Body of pancreas (tissue), 4 donors: ENCODE measurements around the gene RLBP1. TPM values are rescaled to one million over a fixed set of nuclear protein-coding genes. Genes with fewer than 3 reads are reported as not detected.

Experiments used
- ATAC-seq: fragments of 150-250 bp; one replicate; pipeline ENCODE4 v1.9.1; 2016
- DNase-seq, 4 donors: peaks; one replicate each; pipeline ENCODE4 v3.0.0-alpha.2; 2019
- H3K27ac ChIP-seq, 4 donors: fragments of 200-600 bp; sonication (generic); 1 replicate in 3 of 4; 2 replicates in 1 of 4; pipeline versions ENCODE4 v1.5.1 to v1.6.1; 2016 to 2019; ENCODE audit warnings: mild to moderate bottlenecking in 1 of 4, mixed read lengths in 1 of 4, moderate library complexity in 1 of 4
- H3K27me3 ChIP-seq, 2 donors: fragments of 200-600 bp; sonication (generic); one replicate each; pipeline ENCODE4 v1.6.0; 2016; ENCODE audit warnings: mild to moderate bottlenecking in 1 of 2
- H3K36me3 ChIP-seq, 2 donors: fragments of 200-600 bp; sonication (generic); replicated peaks in 1 of 2; 2 replicates each; pipeline ENCODE4 v1.5.1; 2016; ENCODE audit warnings: low read depth in 2 of 2; ENCODE audit not compliant: insufficient read depth in 1 of 2
- H3K4me1 ChIP-seq: fragments of 200-600 bp; sonication (generic); one replicate; pipeline ENCODE4 v1.6.0; 2016
- H3K4me3 ChIP-seq, 2 donors: fragments of 200-600 bp; sonication (generic); 1 replicate in 1 of 2; 2 replicates in 1 of 2; pipeline ENCODE4 v1.5.1; 2016 to 2019
- H3K9me3 ChIP-seq, 3 donors: fragments of 200-600 bp; sonication (generic); 1 replicate in 2 of 3; 2 replicates in 1 of 3; pipeline ENCODE4 v1.5.1; 2016
- CTCF ChIP-seq, 7 experiments: fragments of 450-650 bp in 4 of 7; fragments of 200-600 bp in 3 of 7; sonication (generic) in 3 of 7; IDR thresholded peaks; one replicate each; pipeline ENCODE4 v1.5.1; 2016 to 2019; ENCODE audit warnings: antibody characterized with exemption in 7 of 7
- POLR2A ChIP-seq, 3 donors: fragments of 450-650 bp; IDR thresholded peaks; one replicate each; pipeline ENCODE4 v1.6.1; 2016; ENCODE audit warnings: antibody characterized with exemption in 3 of 3, mild to moderate bottlenecking in 2 of 3
- WGBS, 2 donors: methylation state at CpG; one replicate each; pipeline ENCODE4 v1.1.5; 2017; 5-methylcytosine and 5-hydroxymethylcytosine counted together
- intact Hi-C: fragments of 100-400 bp; cut with DNase I; formaldehyde crosslinking; loops from one replicate; pipeline ENCODE4 v1.15.1; 2023
- total RNA-seq, 2 donors: library from RNA; depleted of rRNA; stranded (reverse); fragments of >200 nt; gene quantifications; one replicate each; pipeline ENCODE4 v1.1.0, GENCODE V29; 2016

RLBP1 gene
- total RNA-seq, 2 donors from 2014 or later, result not detected

GRCh38 chr15:89192766-89193165, 28.6 kb downstream of the RLBP1 start:
- Histone ChIP-seq H3K9me3 (no peaks in the 10 kb centered on the region), H3K4me1 (peaks cover 18% of the 10 kb centered on the region), H3K36me3 (peaks cover 10 to 48% of the 10 kb centered on the region in 2 donors), H3K4me3 (no peak overlapping the region), H3K27me3 (no peaks in the 10 kb centered on the region), H3K27ac (no peak overlapping the region)
- no peak for ATAC-seq
- WGBS, 2 donors, result 92 to 93% methylated on average over 3 of the region's 3 CpGs
- DNase-seq, result no peak
- TF ChIP-seq CTCF (IDR thresholded peaks at IDR 0.05) (no peak), POLR2A (IDR thresholded peaks at IDR 0.05) (no peak)
- intact Hi-C loops, result no loop called here

GRCh38 chr15:89192136-89192535, 29.2 kb downstream of the RLBP1 start:
- WGBS, 2 donors, result 57% methylated on average over 2 of the region's 2 CpGs
- Histone ChIP-seq H3K4me3 (no peak overlapping the region), H3K4me1 (peaks cover 12% of the 10 kb centered on the region), H3K27ac (no peak overlapping the region), H3K27me3 (no peaks in the 10 kb centered on the region), H3K36me3 (peaks cover 10 to 48% of the 10 kb centered on the region in 2 donors), H3K9me3 (no peaks in the 10 kb centered on the region)
- no peak for DNase-seq
- intact Hi-C loops, result no loop called here
- ATAC-seq, result no peak
- TF ChIP-seq POLR2A (IDR thresholded peaks at IDR 0.05), result no peak
- TF ChIP-seq CTCF (IDR thresholded peaks at IDR 0.05), result no peak

DNA sequence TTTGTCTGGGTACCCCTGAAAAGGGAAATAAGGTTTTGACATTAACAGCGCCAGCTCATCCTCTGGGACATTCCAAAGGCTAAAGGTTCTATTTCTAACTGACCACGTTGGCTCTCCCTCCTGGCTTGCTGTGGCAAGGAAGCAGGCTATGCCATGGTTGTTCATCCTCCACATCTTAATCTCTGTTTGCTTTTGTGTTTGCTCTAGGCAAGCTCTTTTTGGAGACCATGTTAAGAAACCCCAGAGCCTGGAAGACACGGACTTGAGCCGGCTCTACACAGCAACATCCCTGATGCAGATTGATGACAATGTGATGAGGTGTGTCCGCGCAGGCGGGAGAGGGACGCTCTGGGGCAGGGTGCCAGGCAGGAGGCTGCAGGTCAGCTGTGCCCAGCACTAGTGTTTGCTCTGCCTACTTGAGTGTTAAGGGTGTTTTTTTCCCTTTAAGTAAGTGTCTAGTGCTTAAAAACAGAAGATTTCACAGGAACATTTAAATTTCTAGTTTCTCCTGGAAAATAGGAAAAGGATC, 33.3 kb downstream of the RLBP1 start:
- Histone ChIP-seq H3K4me1 (peaks cover 15% of the 10 kb centered on the region), H3K27me3 (no peaks in the 10 kb centered on the region), H3K36me3 (peaks cover 7 to 41% of the 10 kb centered on the region in 2 donors), H3K9me3 (no peaks in the 10 kb centered on the region), H3K4me3 (no peak overlapping the region), H3K27ac (no peak overlapping the region)
- WGBS, 2 donors, result 84 to 87% methylated on average over 8 of the region's 8 CpGs
- DNase-seq (peak in 1 of 4 donors; percentile 47), ATAC-seq (no peak)
- intact Hi-C loops, result no loop called here
- TF ChIP-seq POLR2A (IDR thresholded peaks at IDR 0.05), result no peak
- TF ChIP-seq CTCF (IDR thresholded peaks at IDR 0.05), result no peak

DNA sequence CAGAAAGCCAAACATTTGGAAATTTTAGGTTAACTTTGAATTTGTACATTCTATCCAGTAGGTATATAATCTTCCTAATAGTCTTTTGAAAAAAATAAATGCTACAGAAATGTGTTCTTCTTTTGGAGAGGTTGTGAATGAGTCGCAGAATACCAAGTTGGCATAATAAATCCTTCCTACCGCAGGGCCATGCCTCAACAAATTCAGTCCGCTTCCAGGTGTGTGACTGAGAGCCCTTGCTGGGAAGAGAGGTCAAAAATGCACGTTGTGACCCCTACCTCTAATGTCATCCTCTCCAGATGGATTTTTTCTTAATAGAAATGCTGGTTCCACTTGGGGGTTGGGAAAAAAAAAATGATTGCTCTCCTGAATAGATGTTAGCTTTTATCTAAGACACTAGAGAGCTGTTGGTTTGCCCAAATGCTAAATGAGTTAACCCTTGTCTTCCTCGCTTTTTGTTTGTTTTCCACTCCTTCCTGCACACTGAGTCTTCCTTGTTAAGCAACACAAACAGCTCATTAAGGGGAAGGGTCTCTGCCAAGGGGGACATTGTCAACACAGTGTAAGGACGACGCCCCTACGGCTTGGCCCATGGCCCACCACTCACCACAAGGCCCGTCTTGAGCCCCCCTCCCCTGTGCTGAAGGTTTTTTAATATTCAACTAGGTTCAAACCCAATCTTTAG, 33.9 kb downstream of the RLBP1 start:
- intact Hi-C loops, result no loop called here
- H3K27ac ChIP-seq, result no peak overlapping the region
- no peaks in the 10 kb centered on the region for H3K9me3 ChIP-seq
- 78 to 88% methylated on average over 9 of the region's 9 CpGs for WGBS, 2 donors
- ATAC-seq, result no peak
- TF ChIP-seq CTCF (IDR thresholded peaks at IDR 0.05) (no peak), POLR2A (IDR thresholded peaks at IDR 0.05) (no peak)
- peaks cover 7 to 35% of the 10 kb centered on the region in 2 donors for H3K36me3 ChIP-seq
- H3K27me3 ChIP-seq, result no peaks in the 10 kb centered on the region
- H3K4me1 ChIP-seq, result peaks cover 15% of the 10 kb centered on the region
- no peak overlapping the region for H3K4me3 ChIP-seq
- no peak for DNase-seq

GRCh38 chr15:89186803-89187202, 34.6 kb downstream of the RLBP1 start:
- peaks cover 15% of the 10 kb centered on the region for H3K4me1 ChIP-seq
- H3K4me3 ChIP-seq, result no peak overlapping the region
- WGBS, 2 donors, result 65 to 72% methylated on average over 5 to 6 of the region's 6 CpGs
- H3K36me3 ChIP-seq, result peaks cover 7 to 30% of the 10 kb centered on the region in 2 donors
- H3K27me3 ChIP-seq, result no peaks in the 10 kb centered on the region
- H3K27ac ChIP-seq, result no peak overlapping the region
- DNase-seq, result no peak
- no peaks in the 10 kb centered on the region for H3K9me3 ChIP-seq
- ATAC-seq, result no peak
- intact Hi-C loops, result no loop called here
- no peak for TF ChIP-seq CTCF (IDR thresholded peaks at IDR 0.05)
- no peak for TF ChIP-seq POLR2A (IDR thresholded peaks at IDR 0.05)
